ENCODE measurements around the gene FLT1. TPM values are rescaled to one million over a fixed set of nuclear protein-coding genes. Genes with fewer than 3 reads are reported as not detected.

FLT1 gene
- total RNA-seq, 1 experiment from 2014 or later: not detected

GRCh38 chr13:28541966-28542365 lies 47.0 kb upstream of the FLT1 start:
- Histone ChIP-seq H3K9me2 (ENCODE audit: insufficient read depth) (no peaks in the 10 kb centered on the region), H3K79me2 (ENCODE audit: low read depth) (no peaks in the 10 kb centered on the region), H3K4me1 (replicated peaks; ENCODE audit: insufficient read depth) (no peaks in the 10 kb centered on the region), H3K4me3 (no peak overlapping the region), H2AFZ (no peak overlapping the region), H3K27ac (no peak overlapping the region), H4K20me1 (ENCODE audit: insufficient read depth) (no peaks in the 10 kb centered on the region; the same call in 1 of the 2 replicates), H3K27me3 (ENCODE audit: insufficient read depth, low read depth) (peaks cover 77% of the 10 kb centered on the region), H3K36me3 (ENCODE audit: low read depth) (no peaks in the 10 kb centered on the region), H3F3A (ENCODE audit: insufficient read depth, low read depth) (no peaks in the 10 kb centered on the region), H3K9me3 (ENCODE audit: insufficient read depth, low read depth) (no peaks in the 10 kb centered on the region), H3K4me2 (no peak overlapping the region)
- DNase-seq: no peak
- BruUV-seq (replicated peaks): no TSS peak
- intact Hi-C loops (cut with micrococcal nuclease; ENCODE audit: unreplicated experiment): no loop called here
- TF ChIP-seq EZH2 (IDR thresholded peaks at IDR 0.05; ENCODE audit: low read depth) (no peak), CTCF (conservative IDR thresholded peaks at IDR 0.05) (no peak)
- ChIA-PET POLR2A (ENCODE audit: unreplicated experiment) (no interaction called here), CTCF (no interaction called here)

GRCh38 chr13:28540612-28541011 lies 45.7 kb upstream of the FLT1 start:
- TF ChIP-seq EZH2 (IDR thresholded peaks at IDR 0.05; ENCODE audit: low read depth) (no peak), CTCF (conservative IDR thresholded peaks at IDR 0.05) (no peak)
- H3K4me3 ChIP-seq: no peak overlapping the region
- intact Hi-C loops (cut with micrococcal nuclease; ENCODE audit: unreplicated experiment): no loop called here
- BruUV-seq (replicated peaks): no TSS peak
- ChIA-PET POLR2A (ENCODE audit: unreplicated experiment) (interaction anchor here (0.6 kb wide), 1 partner anchor 153 kb away, joined by 3 read pairs; no protein-coding TSS in a partner anchor), CTCF (interaction anchor here (0.6 kb wide), 1 partner anchor 29 kb away, joined by 5 read pairs; no protein-coding TSS in a partner anchor)
- no peak overlapping the region for H3K4me2 ChIP-seq
- H4K20me1 ChIP-seq (ENCODE audit: insufficient read depth): no peaks in the 10 kb centered on the region; the same call in 1 of the 2 replicates
- no peak overlapping the region for H3K27ac ChIP-seq
- DNase-seq: no peak
- H3K27me3 ChIP-seq (ENCODE audit: insufficient read depth, low read depth): peaks cover 81% of the 10 kb centered on the region
- H3F3A ChIP-seq (ENCODE audit: insufficient read depth, low read depth): no peaks in the 10 kb centered on the region
- H3K4me1 ChIP-seq (replicated peaks; ENCODE audit: insufficient read depth): no peaks in the 10 kb centered on the region
- H3K9me3 ChIP-seq (ENCODE audit: insufficient read depth, low read depth): no peaks in the 10 kb centered on the region
- H3K36me3 ChIP-seq (ENCODE audit: low read depth): no peaks in the 10 kb centered on the region
- no peaks in the 10 kb centered on the region for H3K9me2 ChIP-seq (ENCODE audit: insufficient read depth)
- no peaks in the 10 kb centered on the region for H3K79me2 ChIP-seq (ENCODE audit: low read depth)
- H2AFZ ChIP-seq: no peak overlapping the region

GRCh38 chr13:28539625-28540286 lies 44.8 kb upstream of the FLT1 start:
- Histone ChIP-seq H3K79me2 (ENCODE audit: low read depth) (no peaks in the 10 kb centered on the region), H3K4me2 (no peak overlapping the region), H3K27me3 (ENCODE audit: insufficient read depth, low read depth) (peaks cover 76% of the 10 kb centered on the region), H4K20me1 (ENCODE audit: insufficient read depth) (no peaks in the 10 kb centered on the region; the same call in 1 of the 2 replicates), H3K9me3 (ENCODE audit: insufficient read depth, low read depth) (no peaks in the 10 kb centered on the region), H3K27ac (no peak overlapping the region), H3F3A (ENCODE audit: insufficient read depth, low read depth) (no peaks in the 10 kb centered on the region), H3K9me2 (ENCODE audit: insufficient read depth) (no peaks in the 10 kb centered on the region), H3K4me1 (replicated peaks; ENCODE audit: insufficient read depth) (no peaks in the 10 kb centered on the region), H3K36me3 (ENCODE audit: low read depth) (no peaks in the 10 kb centered on the region), H2AFZ (no peak overlapping the region), H3K4me3 (no peak overlapping the region)
- TF ChIP-seq CTCF (conservative IDR thresholded peaks at IDR 0.05) (no peak), EZH2 (IDR thresholded peaks at IDR 0.05; ENCODE audit: low read depth) (no peak)
- CTCF ChIA-PET: no interaction called here
- POLR2A ChIA-PET (ENCODE audit: unreplicated experiment): no interaction called here
- no peak for DNase-seq
- intact Hi-C loops (cut with micrococcal nuclease; ENCODE audit: unreplicated experiment): no loop called here
- no TSS peak for BruUV-seq (replicated peaks)
